HG03460 (cell line): ENCODE data around the gene SRGAP3.

Experiments used
- ATAC-seq: cut with Tn5 transposase; IDR thresholded peaks from one replicate; pipeline ENCODE4 v1.9.1; 2021; ENCODE audit not compliant: unreplicated experiment

The SRGAP3 gene

DNA sequence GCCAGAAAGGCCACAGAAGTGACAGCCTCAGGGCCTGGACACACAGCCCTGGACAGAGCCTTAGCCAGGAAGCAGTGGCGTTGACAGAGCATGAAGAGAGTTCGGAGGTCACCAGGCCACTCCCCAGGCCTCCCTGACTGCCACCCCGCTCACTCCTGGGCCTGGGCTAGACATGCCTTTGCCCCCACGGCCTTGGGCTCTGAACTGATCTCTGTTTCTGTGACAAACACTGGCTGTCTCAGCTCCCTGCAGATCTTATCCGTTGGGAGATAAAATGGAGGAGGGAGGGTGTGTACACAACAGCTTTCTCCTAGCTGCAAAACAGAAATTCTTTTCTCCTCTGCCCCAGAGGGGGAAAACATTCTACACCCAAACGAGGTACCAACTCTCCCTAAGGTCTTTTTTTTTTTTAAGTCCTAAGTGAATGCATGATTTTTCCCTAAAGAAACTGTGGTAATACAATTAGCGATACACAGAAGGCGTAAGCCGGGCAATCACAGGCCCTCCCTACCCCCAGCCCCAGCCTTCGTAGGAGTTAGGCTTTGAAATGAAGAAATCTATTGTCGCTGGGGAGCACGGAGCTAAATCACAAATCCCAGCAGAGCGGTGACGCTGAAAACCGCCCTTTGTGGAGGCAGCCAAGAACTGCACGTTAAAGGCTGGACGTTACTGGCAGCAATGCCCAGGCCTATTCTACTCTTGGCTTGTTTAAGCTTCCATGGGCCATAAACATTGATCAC lies 45.0 kb downstream of the SRGAP3 start:
- ATAC-seq: no peak

DNA sequence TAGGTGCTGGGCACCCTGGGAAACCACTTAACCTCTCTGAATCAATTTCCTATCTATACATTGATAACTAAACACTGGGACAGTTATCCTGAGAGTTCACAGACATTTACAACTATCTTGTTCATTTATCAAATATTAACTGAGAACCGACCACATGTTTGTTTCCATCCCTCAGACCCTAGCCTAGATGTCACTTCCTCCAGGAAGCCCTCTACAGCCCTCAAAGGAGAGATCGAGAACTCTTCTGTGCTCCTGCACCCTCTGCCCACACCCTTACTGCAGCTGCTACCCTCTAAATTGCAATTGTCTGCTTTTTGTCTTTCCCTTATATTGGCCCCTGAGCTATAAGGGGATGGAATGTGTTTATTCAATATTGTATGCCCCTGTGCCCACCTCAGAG lies 46.1 kb downstream of the SRGAP3 start:
- ATAC-seq: no peak

DNA sequence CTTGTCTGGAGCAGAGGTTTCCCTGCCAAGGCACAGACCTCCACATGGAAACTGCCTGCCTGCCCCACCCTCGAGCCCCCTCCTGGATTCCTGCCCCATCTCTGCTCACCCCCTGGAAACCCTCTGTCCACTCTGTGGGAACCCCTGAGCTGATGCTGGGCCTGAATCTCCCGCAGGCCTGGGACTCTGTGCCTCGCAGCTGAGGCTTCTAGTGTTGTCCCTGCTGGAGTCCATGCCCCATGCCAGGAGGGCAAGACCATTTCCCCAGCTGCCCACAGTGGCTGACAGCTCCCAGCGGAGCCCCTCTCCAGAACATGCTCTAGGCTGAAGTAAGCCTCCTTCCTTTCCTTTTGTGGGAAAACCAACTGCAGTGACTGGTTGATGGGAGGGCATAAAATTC lies 46.9 kb downstream of the SRGAP3 start:
- ATAC-seq: no peak

DNA sequence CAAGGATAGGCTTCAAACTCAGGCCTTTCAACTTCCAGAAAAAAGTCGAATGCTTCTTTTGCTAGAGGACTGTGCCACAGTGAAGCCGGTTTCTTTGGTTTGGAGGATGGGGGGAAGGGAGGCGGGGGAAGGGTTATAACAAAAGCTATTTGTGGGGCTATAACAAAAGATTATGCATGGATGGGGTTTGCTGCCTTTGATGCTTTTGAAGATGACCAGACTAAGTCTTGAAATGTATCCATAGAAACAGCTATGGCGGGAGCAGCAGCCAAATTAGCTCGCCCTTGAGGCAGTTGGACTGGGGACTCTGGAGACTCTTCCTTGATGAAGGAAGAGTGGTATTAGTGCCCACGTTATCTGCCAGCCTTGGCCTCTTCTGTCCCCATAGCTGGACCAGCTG lies 47.5 kb downstream of the SRGAP3 start:
- ATAC-seq: no peak

DNA sequence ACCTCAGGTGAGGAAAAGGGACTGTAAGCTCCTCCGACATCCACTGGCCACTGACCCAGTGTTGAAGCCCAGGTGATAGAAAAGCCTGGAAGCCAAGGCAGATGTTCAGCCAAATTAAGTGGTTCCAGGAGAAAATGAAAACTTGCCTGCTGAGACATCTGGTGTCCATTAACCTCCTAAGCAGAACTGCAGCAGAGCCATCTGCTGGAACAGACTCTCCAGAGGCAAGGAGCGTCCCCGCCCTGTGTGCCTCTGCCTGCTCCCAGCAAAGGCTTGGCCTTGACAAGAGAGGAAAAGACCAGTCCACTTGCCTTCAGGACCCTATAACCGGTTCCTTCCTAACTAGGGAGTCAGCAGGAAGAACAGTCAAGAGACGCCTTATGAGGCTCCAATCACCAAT lies 48.2 kb downstream of the SRGAP3 start:
- ATAC-seq: no peak

DNA sequence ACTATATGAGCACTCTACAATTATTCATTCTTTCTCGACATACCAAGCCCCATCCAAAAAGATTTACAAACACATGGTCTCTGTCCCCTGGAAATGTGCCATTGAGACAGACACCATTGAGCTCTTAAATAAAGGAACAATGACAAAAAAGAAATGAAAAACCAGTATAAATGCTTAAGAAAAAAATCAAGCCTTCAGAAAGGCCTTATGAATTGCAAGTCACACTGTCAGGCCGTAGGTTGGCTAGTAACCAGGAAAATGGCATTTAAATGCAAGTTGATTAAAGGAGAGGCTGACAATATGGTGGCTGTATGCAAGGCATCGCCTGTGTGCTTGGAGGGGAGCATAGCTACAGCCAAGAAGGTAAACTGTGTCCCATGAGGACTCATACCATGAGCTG lies 49.7 kb downstream of the SRGAP3 start:
- ATAC-seq: no peak

GRCh38 chr3:9198899-9199335 lies 50.5 kb downstream of the SRGAP3 start:
- no peak for ATAC-seq

DNA sequence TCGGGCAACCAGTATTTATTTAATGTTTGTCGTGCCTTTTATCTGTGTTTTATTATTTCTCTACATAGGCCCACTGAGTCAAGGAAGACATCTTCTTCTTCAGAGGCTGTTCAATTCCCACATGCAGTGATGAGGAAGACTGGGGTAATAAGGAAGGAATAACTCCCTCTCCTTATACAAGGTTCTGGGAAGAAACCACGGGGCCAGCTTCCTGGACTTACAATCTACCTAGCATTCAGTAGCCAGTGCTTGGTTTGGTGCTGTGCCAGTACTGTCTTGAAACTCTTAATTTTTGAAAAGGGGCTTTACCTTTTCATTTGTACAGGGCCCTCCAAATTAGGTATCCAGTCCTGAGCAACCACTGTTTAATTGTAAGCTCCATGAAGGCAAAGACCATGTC lies 51.2 kb downstream of the SRGAP3 start:
- no peak for ATAC-seq

GRCh38 chr3:9196020-9196419 lies 53.4 kb downstream of the SRGAP3 start:
- no peak for ATAC-seq

GRCh38 chr3:9195390-9195789 lies 54.1 kb downstream of the SRGAP3 start:
- no peak for ATAC-seq

DNA sequence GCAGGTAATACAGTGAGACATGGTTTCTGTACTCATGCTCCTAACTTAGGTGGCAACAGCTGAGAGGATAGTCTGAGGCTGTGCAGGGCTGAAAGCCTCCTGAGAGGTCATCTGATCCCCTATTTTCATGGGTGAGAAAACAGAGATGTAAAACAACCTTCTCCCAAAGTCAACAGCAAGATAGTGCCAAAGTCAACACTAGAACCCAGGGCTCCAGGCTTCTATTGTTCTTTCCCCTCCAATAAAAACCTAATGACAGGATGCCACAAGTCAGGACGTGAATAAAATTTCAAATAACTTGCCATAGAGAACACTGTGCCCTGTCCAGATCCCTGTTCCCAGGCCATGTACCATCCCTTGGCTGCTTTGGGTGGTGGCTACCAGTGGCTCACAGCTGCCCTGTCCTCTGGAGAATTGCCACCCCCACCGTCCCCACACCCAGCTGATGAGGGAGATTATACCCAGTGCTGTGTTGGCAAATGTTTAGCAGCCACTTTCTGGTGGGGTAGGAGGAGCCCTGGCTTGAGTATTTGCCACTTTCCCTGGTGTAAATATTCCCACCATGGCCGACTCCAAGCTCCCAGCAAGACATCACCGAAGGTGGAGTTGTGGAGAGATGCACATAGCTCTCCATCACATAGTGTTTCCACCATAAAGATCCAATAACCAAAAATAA lies 54.8 kb downstream of the SRGAP3 start:
- no peak for ATAC-seq

DNA sequence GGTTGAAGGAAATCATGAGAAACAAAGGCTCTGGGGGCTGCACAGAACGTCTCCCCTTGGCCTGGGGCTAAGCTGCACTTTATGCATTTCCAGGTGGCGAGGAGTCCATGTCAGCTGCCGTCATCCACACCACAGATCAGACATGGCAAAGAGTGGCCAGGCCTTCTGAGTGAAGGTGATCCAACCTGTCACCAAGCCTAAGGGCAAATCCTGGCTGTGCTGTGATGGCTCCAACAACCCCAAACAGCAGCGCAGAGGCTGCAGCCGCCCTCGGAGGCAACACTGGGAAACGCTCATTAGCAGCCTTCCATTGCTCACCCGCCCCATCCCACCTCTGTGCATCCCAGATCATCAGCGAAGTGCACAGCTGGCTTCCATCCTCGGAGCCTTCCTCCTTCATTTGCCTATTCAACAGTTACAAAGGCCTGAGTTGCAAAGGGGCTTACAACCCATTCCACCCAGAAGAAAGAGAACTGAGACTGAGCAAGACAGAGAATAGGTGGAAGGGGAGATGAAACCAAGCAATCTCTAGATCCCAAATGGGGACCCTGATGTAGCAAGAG lies 55.7 kb downstream of the SRGAP3 start:
- no peak for ATAC-seq

GRCh38 chr3:9193211-9193610 lies 56.2 kb downstream of the SRGAP3 start:
- no peak for ATAC-seq

DNA sequence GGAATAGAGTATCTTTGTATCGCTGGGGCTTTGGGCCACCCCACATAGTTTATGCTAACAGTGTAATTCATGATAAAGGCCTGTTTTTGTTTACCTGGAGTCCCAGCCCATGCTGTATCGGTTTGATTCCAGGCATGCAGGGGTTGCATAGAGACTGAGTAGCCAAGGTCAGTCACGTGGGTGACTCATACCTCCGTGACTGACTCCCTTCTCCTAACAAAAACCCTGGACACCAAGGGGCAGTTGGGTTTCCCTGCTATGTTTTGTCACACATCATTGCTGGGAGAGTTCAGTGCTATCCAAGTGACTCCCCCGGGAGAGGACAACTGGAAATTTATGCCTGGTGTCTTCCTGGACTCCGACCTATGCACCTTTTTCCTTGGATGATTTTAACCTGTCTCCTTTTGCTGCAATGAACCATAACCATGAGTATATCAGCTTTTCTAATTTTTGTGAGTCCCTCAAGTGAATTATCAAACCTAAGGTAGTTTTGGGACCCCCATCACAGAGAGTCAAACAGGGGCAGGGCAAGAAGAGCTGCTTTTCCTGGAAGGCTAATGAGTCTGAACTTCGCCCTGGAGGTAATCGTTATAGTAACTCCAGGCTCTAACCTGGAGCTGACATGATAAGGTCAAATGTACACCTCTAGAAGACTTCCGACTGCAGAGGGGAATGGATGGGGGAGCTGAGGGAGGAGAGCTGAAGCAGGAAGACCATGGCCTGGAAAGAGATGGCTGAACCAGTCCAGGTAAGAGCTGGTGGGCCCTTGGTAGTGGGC lies 57.0 kb downstream of the SRGAP3 start:
- ATAC-seq: no peak

DNA sequence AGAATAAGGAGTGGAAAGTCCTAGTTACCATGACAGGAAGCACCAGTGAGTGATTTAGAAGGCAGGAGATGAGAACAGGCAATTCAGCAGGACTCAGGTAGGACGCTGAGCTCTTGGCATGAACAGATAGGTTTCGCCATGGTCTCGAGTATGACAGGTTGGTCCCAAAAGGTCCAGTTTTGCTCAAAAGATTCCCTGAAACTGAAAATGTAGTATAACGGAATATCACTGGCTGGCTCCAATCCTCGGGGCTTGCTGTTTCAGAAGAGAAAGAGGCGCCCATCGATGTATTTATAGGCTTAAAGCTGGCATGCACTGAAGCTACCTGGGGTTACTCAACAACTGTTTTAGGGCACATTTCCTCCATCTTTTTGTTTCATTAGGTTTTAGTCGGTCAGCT lies 59.2 kb downstream of the SRGAP3 start:
- ATAC-seq: no peak

- no peak for ATAC-seq
These were observed 60.9 kb downstream of the SRGAP3 start for GRCh38 chr3:9188583-9188982.

GRCh38 chr3:9185701-9186100 lies 63.7 kb downstream of the SRGAP3 start:
- no peak for ATAC-seq

DNA sequence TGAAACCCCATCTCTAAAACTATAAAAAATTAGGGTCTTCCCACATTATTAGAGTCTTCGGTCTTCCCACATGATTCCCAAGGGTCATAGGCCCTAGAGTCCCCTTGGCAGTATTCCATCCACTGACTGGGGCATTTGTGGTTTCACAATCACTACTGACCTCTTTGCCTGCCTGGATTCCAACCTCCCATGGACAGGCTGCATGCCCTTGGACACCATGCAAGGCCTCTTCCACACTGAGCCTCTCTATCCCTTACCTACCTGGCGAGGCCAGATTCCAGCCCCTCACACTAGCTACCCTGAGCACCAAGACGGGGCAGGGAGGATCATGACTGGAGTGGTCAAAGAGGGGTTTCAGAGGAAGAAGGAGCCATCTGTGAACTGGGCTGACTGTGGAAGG lies 64.4 kb downstream of the SRGAP3 start:
- no peak for ATAC-seq

DNA sequence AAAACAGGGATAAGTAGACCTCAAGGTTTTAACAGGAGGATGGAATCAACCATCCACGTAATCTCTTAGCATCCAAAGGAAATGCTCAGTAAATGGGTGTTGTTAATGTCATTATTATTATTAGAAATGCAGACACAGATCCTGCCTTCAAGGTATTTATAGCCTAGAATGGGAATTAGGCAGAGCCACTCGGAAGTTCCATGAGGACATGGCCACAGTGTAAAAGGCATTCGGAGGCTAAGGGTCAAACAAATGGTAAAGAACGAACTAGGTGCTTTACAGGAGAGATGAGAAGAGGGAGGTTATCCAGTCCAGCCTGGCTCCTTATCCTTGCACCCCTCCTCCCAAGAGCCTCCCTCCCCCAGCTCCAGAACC lies 65.0 kb downstream of the SRGAP3 start:
- ATAC-seq: no peak

DNA sequence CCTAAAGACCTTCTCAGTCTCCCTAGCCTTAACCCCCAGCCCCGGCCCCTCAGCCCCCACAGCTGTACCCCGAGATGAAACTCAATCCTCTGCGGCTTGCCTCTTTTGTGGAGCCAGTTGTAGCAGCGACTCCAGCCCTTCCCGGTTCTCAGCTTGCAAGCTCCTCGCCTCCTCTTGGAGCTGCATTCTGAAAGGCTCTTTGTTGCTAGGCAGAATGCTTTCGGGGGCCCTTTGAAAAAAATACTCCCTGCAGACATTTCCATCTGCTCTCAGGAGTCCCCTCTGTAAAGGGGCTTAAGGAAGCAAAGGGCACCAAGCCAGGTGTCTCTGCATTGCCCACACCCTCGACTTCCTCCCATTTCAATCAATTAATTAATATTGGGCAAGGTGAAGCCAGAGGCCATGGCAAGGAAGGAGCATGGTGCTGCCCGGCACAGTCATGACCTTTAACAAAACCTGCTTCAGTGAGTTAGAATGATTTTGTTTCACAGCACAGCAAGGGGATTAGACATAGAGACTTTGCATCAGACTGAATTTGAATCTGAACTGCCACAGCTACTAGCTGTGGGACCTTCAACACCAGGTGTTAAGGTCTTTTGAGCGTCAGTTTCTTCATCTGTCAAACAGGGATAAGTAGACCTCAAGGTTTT lies 65.5 kb downstream of the SRGAP3 start:
- no peak for ATAC-seq

DNA sequence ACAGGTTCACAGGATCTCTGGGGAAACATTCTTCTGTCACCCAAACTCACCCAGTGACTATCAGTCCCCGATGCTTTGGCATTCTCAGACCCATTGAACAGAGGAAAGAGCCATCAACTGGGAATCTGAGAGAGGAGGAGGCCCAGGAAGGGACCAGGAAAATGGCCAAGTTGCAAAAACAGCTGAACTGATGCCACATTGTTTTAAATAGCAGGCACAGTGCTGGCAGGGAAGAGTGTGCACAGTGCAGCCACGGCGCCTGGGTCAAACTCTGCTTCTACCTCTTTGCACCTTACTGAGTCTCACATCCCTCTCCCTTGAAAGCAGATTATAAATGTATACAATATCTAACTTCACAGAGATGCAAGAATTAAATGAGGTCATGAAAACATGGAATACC lies 66.4 kb downstream of the SRGAP3 start:
- no peak for ATAC-seq
